ENCODE measurements around the gene FERD3L.

The FERD3L gene

GRCh38 chr7:19114551-19114855 lies 30.7 kb downstream of the FERD3L start:
- TF ChIP-seq CTCF (IDR thresholded peaks at IDR 0.05) = no peak

GRCh38 chr7:19113855-19114550 lies 31.2 kb downstream of the FERD3L start:
- TF ChIP-seq CTCF (IDR thresholded peaks at IDR 0.05) = no peak

DNA sequence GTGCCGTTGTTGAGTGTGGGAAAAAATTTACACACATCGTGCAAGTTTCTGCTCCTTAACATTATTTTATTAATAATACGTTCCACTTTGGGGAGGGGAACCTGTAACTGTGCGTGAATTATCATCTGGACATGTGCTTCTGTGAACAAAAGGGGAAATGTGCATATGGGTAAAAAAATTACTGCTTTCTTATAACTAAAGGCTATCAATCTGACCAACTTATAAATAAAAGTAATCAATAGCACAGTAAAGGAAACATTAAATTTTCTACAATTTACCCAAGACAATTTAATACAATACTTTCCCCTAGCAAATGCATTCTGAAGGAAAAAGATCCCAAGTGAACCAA lies 32.2 kb downstream of the FERD3L start:
- TF ChIP-seq CTCF (IDR thresholded peaks at IDR 0.05) = no peak

DNA sequence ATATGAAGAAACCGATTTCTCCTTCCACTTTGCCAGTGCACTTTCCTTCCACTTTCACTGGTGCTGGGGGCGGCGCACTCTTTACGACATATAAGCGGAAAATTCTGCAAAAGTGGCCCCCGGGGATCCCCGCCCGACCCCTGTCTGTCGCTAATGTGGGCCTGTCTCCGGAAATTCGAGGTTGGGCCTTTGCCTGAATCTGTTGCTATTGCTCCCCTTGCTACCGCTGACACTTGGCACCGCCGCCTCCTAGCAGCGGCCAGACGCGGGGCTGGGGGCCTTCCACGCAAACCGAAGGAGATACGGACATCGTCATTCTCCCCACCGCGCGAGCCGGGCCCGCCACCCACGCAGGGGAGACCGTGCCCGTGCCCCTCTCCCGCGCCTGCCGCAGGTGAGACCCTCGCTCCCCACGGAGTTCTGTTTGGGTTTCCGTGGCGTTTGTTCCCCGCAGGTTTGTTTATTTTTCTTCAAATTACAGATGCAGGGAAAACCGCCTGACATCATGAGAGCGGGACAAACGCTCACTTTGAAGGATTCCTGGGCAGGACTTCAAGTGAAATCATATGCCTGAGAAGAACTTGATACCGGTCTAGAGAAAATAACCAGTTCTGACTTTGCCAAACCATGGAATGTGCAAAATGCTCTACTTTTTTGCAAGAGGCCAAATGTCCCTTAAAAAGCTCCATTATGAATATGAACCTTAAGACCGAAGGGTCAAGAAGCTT lies 32.8 kb downstream of the FERD3L start:
- no peak for TF ChIP-seq CTCF (IDR thresholded peaks at IDR 0.05)

DNA sequence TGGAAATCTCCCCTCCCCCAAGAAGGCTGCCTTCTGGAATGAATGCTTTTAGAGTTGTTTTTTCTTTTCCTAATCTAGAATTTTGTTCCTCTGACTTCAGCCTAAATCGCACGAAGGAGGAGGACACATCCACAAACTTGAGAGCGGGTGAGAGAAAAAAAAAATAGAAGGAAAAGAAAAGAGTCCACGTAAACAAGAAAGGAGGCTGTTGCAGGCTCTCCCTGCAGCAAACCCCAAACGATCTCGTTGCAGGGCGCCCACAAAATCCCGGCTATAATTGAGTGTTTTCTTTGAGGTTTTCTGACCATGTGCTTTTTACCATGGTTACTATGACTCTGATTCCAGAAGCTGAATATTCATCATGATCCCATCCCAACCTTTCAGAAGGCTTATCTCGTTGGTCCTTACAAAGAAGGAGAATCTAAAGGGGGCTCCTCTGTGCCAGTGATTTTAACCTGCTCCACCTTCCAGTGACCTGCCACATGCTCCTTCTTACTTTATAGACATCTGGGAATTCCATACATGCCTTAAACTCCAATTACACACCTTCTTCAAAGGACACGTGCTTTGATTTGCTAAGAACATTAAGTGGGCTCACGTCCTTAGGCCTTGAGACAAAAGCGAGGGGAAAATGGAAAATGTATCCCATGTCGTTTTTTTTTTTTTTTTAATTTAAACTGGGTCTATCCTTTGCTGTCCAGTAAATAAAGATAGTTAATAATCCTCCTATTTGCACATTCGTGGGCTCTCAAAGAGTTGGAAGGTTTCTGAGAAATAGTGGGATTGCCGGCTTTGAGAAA lies 33.5 kb downstream of the FERD3L start:
- no peak for TF ChIP-seq CTCF (IDR thresholded peaks at IDR 0.05)

GRCh38 chr7:19110776-19111175 lies 34.4 kb downstream of the FERD3L start:
- TF ChIP-seq CTCF (IDR thresholded peaks at IDR 0.05) = no peak

DNA sequence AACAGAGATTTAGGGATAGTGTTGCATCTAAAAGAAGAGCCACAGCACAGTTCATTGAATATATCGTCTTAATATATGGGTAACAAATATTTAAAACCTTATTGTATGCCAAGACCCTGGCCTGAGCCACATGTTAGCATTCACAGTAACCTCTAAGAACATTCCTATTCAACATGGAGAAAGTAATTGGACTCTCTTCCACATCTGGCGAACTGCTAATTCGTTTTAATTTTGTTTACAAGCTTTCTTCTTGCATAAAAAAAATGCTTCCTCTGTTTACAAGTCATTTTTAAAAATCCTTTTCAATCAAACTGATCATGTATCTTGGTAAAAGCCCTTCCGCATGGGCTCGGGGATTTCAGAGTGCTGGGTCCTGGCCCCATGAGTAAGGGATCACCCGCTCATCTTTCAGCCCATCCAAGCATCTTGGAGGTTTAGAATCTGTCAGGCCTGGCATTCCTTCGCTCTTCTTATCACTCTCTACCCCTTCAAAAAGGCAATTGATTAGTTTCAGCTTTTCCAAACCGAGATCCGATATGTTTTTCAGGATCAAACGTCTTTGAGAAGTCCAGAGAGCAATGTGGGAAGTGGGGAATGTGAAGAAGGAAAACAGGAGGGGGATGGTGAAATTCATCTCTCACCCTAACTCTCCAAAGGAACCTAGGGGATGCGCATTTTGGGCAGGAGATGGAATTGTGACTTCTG lies 35.0 kb downstream of the FERD3L start:
- TF ChIP-seq CTCF (IDR thresholded peaks at IDR 0.05) = no peak

Measured in LNCAP (cell line).